NT2/D1 (cell line): ENCODE data around the gene PDILT.

Experiments used
- DNase-seq: peaks from one replicate; pipeline ENCODE4 v3.0.0-alpha.2; 2011; ENCODE audit warnings: low read depth, low spot score
- H3K27me3 ChIP-seq: 2 replicates; pipeline ENCODE4 v1.6.0; 2011; ENCODE audit warnings: mild to moderate bottlenecking; ENCODE audit not compliant: insufficient read length, insufficient read depth
- H3K36me3 ChIP-seq: 2 replicates; pipeline ENCODE4 v1.6.1; 2011; ENCODE audit warnings: mild to moderate bottlenecking, low read length, mixed read lengths; ENCODE audit not compliant: insufficient read depth, insufficient read length
- H3K4me1 ChIP-seq: 2 replicates; pipeline ENCODE4 v1.5.1; 2011; ENCODE audit not compliant: insufficient read depth, insufficient read length
- H3K4me3 ChIP-seq: 2 replicates; pipeline ENCODE4 v1.5.1; 2011; ENCODE audit warnings: low read depth; ENCODE audit not compliant: insufficient read length
- H3K9ac ChIP-seq: 2 replicates; pipeline ENCODE4 v1.6.0; 2011; ENCODE audit warnings: low read depth; ENCODE audit not compliant: insufficient read length
- H3K9me3 ChIP-seq: 2 replicates; pipeline ENCODE4 v1.5.1; 2011; ENCODE audit warnings: mild to moderate bottlenecking, low read length; ENCODE audit not compliant: insufficient read depth
- SUZ12 ChIP-seq: IDR thresholded peaks from 2 replicates; pipeline ENCODE4 v1.6.1; 2011; ENCODE audit not compliant: insufficient read length, insufficient read depth; ENCODE audit errors: extremely low read depth
- YY1 ChIP-seq: IDR thresholded peaks from 2 replicates; pipeline ENCODE4 v1.6.1; 2011; ENCODE audit not compliant: insufficient read length, insufficient read depth
- ZNF274 ChIP-seq: IDR thresholded peaks from 2 replicates; pipeline ENCODE4 v1.6.1; 2011; ENCODE audit warnings: mild to moderate bottlenecking, low read depth, low read length

Gene PDILT

DNA sequence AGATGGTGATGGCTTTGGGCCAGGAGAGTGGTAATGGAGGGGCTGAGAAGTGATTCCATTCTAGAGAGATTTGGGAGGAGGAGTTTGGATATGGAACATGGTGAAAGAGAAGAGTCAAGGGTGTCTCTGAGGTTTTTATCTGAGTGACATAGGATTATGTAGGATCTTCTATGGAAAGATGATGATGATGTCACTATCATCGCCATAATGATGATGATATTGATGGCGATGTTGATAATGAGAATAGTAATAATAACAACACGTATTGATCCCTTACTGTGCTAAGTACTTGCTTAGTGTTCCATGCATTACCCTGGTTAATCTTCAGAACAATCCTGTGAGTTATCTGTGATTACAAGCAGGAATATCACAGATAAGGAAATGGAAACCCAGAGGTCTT, 16.6 kb downstream of the PDILT start:
- DNase-seq: no peak
- Histone ChIP-seq H3K36me3 (no peaks in the 10 kb centered on the region), H3K4me3 (no peak overlapping the region), H3K4me1 (no peaks in the 10 kb centered on the region), H3K9me3 (no peaks in the 10 kb centered on the region), H3K27me3 (no peaks in the 10 kb centered on the region), H3K9ac (no peak overlapping the region)
- TF ChIP-seq YY1 (no peak), SUZ12 (no peak), ZNF274 (no peak)

DNA sequence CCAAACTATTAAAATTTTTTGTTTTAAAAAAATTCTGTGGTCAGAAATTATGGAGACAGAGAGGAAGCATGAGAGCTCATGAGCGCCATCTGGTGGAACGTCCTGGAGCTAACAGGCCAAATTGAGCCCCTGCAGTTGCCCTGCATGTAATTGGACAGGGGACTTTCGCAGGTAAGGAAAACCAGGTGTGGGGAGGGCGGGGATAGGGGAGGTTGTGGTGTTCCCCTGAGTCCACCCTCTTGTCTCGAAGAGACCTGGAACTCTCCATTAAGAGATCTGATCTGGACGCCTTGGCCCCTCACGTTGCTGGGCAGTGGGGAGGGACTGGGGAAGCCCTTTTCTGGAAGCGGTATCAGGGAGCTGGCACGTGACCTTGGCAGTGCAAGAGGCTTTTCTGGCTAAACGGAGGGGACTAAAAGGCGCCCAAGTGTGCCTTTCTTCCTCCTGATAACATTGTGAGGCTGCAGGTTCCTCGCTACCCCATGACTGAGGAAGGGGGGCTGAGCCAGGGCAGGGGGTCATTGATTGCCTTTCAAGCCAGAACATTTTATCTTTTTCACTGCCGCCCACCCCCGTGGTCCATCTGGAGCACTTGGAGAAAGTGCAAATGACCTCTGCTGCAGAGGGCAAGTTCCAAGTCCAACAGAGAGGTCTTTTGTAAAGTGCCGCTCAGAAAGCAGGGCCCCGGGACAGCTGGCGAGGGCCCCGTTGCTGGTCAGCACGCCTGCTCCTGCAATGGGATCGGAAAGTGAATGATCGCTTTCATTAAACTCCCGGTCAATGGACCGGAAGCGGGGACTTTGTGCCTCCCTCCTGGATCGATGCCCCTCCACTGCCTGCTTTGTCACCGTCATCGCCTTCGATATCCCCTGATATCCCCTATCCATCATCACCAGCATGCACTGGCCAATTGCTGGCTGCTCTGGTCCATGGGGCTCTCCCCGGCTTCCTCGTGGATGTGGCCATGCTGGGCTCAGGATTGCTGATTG, 18.4 kb downstream of the PDILT start:
- Histone ChIP-seq H3K4me1 (no peaks in the 10 kb centered on the region), H3K9ac (no peak overlapping the region), H3K36me3 (no peaks in the 10 kb centered on the region), H3K27me3 (no peaks in the 10 kb centered on the region), H3K9me3 (no peaks in the 10 kb centered on the region), H3K4me3 (no peak overlapping the region)
- DNase-seq: peak; percentile 32
- TF ChIP-seq YY1 (no peak), ZNF274 (no peak), SUZ12 (no peak)

DNA sequence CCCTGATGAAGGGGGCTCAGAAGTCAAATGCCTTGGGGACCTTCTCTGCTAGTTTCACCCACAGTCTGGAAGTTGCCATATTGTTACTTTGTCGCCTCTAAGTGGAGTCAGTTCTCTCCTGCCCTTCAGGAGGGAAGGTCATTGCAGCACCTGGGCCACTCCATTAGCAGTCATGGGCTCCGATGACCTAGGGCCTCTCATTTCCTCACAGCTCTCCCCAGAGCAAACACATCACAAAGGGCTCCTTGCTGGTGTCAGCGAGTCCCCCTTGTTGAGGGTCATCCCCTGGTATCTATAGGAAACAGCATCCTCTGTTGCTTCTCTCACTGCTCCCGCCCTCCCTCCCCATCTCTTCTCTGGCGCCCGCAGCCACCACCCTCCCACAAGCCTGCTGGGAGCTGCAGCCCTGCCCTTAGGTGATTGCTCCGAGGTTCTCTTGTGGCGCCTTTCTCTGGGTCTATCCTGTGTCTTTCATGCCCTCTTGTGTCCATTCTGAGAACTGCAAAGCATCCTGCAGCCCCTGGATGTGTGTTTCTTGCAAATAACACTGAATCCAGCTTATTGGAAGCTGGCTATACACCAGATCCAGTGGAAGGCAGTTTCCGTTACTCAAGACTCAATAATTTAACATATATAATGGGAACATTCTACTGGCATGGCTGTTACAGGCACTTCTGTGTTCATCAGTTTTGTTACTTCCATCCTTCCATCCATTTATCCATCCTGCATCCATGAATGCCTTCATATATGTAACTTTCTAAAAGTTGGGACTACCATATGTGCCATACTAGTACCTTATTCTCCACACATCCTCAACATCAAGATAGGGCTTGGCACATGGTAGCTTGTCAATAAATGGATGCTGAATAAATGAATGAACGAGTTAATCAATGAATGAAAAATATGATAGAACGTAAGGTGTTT, 21.2 kb downstream of the PDILT start:
- Histone ChIP-seq H3K36me3 (no peaks in the 10 kb centered on the region), H3K4me3 (no peak overlapping the region), H3K9ac (peak overlapping the region; percentile 16), H3K4me1 (no peaks in the 10 kb centered on the region), H3K9me3 (no peaks in the 10 kb centered on the region), H3K27me3 (no peaks in the 10 kb centered on the region)
- peak; percentile 82 for DNase-seq
- TF ChIP-seq SUZ12 (no peak), YY1 (no peak), ZNF274 (no peak)

DNA sequence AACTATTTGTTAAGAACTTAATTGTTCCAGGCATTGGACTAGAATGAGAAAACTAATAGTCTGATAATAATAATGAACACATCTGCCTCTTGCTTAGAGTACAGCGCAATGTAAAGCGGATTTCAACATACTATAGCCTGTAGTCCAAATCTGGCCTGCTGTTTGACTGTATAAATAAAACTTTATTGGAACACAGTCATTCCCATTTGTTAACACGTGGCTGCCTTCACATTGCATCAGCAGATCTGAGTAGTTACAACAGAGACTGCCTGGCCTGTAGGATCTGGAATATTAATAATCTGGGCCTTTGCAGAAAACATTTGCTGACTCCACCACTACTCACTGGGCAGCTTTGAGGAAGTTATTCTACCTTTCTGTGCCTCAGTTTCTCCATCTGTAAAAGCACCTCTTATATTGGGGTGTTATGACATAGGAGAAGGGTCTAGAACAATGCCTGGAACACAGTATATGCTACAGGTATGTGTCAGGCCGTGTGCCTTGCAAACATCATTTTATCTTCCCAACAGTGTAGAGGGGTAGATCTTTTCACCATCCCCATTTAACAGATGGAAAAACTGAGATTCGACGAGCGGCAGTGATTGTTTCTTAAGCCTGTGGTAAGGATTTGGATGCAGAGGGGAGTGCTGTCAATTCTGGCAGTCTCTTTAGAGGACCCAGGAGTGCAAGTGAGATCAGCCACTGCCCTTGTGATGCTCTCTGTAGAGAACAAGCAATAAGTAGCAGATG, 22.2 kb downstream of the PDILT start:
- DNase-seq: no peak
- H3K9ac ChIP-seq: no peak overlapping the region
- no peaks in the 10 kb centered on the region for H3K27me3 ChIP-seq
- no peaks in the 10 kb centered on the region for H3K4me1 ChIP-seq
- TF ChIP-seq ZNF274 (no peak), SUZ12 (no peak), YY1 (no peak)
- H3K9me3 ChIP-seq: no peaks in the 10 kb centered on the region
- H3K4me3 ChIP-seq: no peak overlapping the region
- H3K36me3 ChIP-seq: no peaks in the 10 kb centered on the region

DNA sequence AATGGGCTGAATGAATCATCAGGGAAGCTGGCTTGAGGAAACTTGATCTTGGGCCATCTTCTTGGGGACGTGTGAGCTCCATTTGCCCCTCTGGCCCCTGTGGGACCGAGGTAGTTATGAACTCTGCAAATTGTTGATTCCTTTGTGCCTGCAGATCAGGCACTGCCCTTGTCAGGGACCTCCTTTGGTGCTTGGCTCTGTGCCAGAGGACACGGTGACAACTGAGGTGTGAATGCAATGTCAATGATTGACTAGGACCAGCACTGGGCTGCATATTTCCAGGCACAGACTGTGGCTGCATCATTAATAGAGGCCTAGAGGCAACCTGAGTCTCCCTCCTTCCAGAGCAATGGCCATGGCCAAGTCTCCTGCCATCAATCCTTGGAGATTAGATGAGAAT, 23.8 kb downstream of the PDILT start:
- Histone ChIP-seq H3K27me3 (no peaks in the 10 kb centered on the region), H3K9ac (no peak overlapping the region), H3K9me3 (no peaks in the 10 kb centered on the region), H3K4me1 (no peaks in the 10 kb centered on the region), H3K36me3 (no peaks in the 10 kb centered on the region), H3K4me3 (no peak overlapping the region)
- no peak for DNase-seq
- TF ChIP-seq YY1 (no peak), ZNF274 (no peak), SUZ12 (no peak)

DNA sequence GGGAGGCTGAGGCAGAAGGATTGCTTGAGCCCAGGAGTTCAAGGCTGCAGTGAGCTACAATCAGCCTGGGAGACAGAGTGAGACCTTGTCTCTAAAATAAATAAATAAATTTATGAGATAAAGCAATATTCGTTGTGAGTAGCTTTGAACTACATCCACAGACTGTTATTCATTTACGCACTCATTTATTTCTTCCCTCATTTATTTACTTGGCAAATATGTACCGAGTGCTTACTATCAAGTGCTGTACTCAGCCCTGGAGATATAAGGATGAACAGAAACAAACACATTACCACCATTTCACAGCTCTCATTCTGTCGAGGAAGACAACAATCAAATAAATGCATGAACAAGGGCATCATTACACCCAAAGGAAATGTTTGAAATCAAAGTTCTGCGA, 27.4 kb downstream of the PDILT start:
- Histone ChIP-seq H3K27me3 (no peaks in the 10 kb centered on the region), H3K9ac (no peak overlapping the region), H3K4me1 (no peaks in the 10 kb centered on the region), H3K9me3 (no peaks in the 10 kb centered on the region), H3K36me3 (no peaks in the 10 kb centered on the region), H3K4me3 (no peak overlapping the region)
- no peak for DNase-seq
- TF ChIP-seq ZNF274 (no peak), YY1 (no peak), SUZ12 (no peak)
